Neural progenitor cell (in vitro differentiated cells): Measurements from ENCODE around the gene MRPL33. TPM values are rescaled to one million over a fixed set of nuclear protein-coding genes. Genes with fewer than 3 reads are reported as not detected.

ENCODE experiments used
- DNase-seq: peaks from one replicate; pipeline ENCODE4 v3.0.0-alpha.2; 2016; ENCODE audit warnings: low spot score
- H2AFZ ChIP-seq: fragments of 200-600 bp; sonication (generic); replicated peaks from 2 replicates; pipeline ENCODE4 v1.6.1; 2016; ENCODE audit warnings: antibody characterized with exemption
- H3F3A ChIP-seq: fragments of 200-600 bp; sonication (generic); 2 replicates; pipeline ENCODE4 v1.6.1; 2016; ENCODE audit warnings: antibody characterized with exemption, low read depth
- H3K27ac ChIP-seq: fragments of 200-600 bp; sonication (generic); 2 replicates; pipeline ENCODE4 v1.5.1; 2016; ENCODE audit warnings: mild to moderate bottlenecking
- H3K27me3 ChIP-seq: fragments of 200-600 bp; sonication (generic); 2 replicates; pipeline ENCODE4 v1.6.1; 2016; ENCODE audit warnings: mild to moderate bottlenecking, moderate library complexity
- H3K36me3 ChIP-seq: fragments of 200-600 bp; sonication (generic); 2 replicates; pipeline ENCODE4 v1.5.1; 2016
- H3K4me1 ChIP-seq: fragments of 200-600 bp; sonication (generic); 2 replicates; pipeline ENCODE4 v1.6.1; 2016; ENCODE audit warnings: mixed run types
- H3K4me2 ChIP-seq: fragments of 200-600 bp; sonication (generic); 2 replicates; pipeline ENCODE4 v1.6.1; 2016
- H3K4me3 ChIP-seq: fragments of 200-600 bp; sonication (generic); 2 replicates; pipeline ENCODE4 v1.5.1; 2016
- H3K79me2 ChIP-seq: fragments of 200-600 bp; sonication (generic); 2 replicates; pipeline ENCODE4 v1.6.1; 2016; ENCODE audit warnings: low read depth
- H3K9ac ChIP-seq: fragments of 200-600 bp; sonication (generic); 2 replicates; pipeline ENCODE4 v1.6.1; 2016
- H3K9me3 ChIP-seq: fragments of 200-600 bp; sonication (generic); 2 replicates; pipeline ENCODE4 v1.5.1; 2016; ENCODE audit warnings: low read depth
- H4K20me1 ChIP-seq: fragments of 200-600 bp; sonication (generic); 2 replicates; pipeline ENCODE4 v1.6.1; 2016; ENCODE audit warnings: low read depth
- H3K27ac Mint-ChIP-seq: 3 replicates; pipeline ENCODE4 v1.8.0; 2021; ENCODE audit warnings: mixed read lengths
- H3K27me3 Mint-ChIP-seq: 2 replicates; pipeline ENCODE4 v1.8.0; 2022; ENCODE audit warnings: low read depth, mild to moderate bottlenecking, inconsistent platforms, moderate library complexity, mixed read lengths; ENCODE audit not compliant: insufficient read depth
- H3K36me3 Mint-ChIP-seq: 3 replicates; pipeline ENCODE4 v1.8.0; 2021; ENCODE audit warnings: mixed read lengths
- H3K4me1 Mint-ChIP-seq: 3 replicates; pipeline ENCODE4 v1.8.0; 2021; ENCODE audit warnings: mixed read lengths
- H3K4me3 Mint-ChIP-seq: 3 replicates; pipeline ENCODE4 v1.8.0; 2021; ENCODE audit warnings: mild to moderate bottlenecking, moderate library complexity, mixed read lengths
- H3K9me3 Mint-ChIP-seq: 3 replicates; pipeline ENCODE4 v1.8.0; 2020; ENCODE audit warnings: mixed read lengths
- CTCF ChIP-seq: fragments of 200-600 bp; sonication (generic); IDR thresholded peaks from 2 replicates; pipeline ENCODE4 v1.5.1; 2017; ENCODE audit warnings: antibody characterized with exemption, mild to moderate bottlenecking
- EZH2 ChIP-seq: fragments of 200-600 bp; sonication (generic); IDR thresholded peaks from 2 replicates; pipeline ENCODE4 v1.6.1; 2017; ENCODE audit warnings: antibody characterized with exemption, mild to moderate bottlenecking, moderate library complexity
- EZH2phosphoT487 ChIP-seq: fragments of 200-600 bp; sonication (generic); IDR thresholded peaks from 2 replicates; pipeline ENCODE4 v1.6.1; 2017; ENCODE audit warnings: antibody characterized with exemption
- total RNA-seq: library from RNA; depleted of rRNA; stranded (reverse); fragments of >200 nt; gene quantifications from 2 replicates; pipeline ENCODE4 v1.2.3, GENCODE V29; 2015; ENCODE audit warnings: low replicate concordance

MRPL33 gene
- total RNA-seq, 1 donor from 2014 or later, result 147 TPM

- Histone ChIP-seq H3F3A (peaks cover 15% of the 10 kb centered on the region), H3K36me3 (no peaks in the 10 kb centered on the region), H3K9ac (no peak overlapping the region), H2AFZ (no peak overlapping the region), H3K9me3 (no peaks in the 10 kb centered on the region), H3K4me1 (peaks cover 10% of the 10 kb centered on the region), H3K79me2 (no peaks in the 10 kb centered on the region), H4K20me1 (no peaks in the 10 kb centered on the region), H3K27me3 (peaks cover 8% of the 10 kb centered on the region), H3K4me3 (no peak overlapping the region), H3K27ac (no peak overlapping the region), H3K4me2 (no peak overlapping the region)
- Mint-ChIP-seq H3K4me3 (no peak overlapping the region), H3K36me3 (no peaks in the 10 kb centered on the region), H3K27ac (no peak overlapping the region), H3K4me1 (peaks cover 23% of the 10 kb centered on the region), H3K9me3 (no peaks in the 10 kb centered on the region), H3K27me3 (peaks cover 5% of the 10 kb centered on the region)
- DNase-seq, result no peak
- TF ChIP-seq CTCF (no peak), EZH2phosphoT487 (no peak), EZH2 (no peak)
These were observed 41.3 kb upstream of the MRPL33 start for GRCh38 chr2:27730261-27730662.

GRCh38 chr2:27730980-27731691, 40.4 kb upstream of the MRPL33 start:
- no peaks in the 10 kb centered on the region for H3K36me3 ChIP-seq
- H3K4me3 ChIP-seq, result no peak overlapping the region
- H4K20me1 ChIP-seq, result no peaks in the 10 kb centered on the region
- no peaks in the 10 kb centered on the region for H3K79me2 ChIP-seq
- H3F3A ChIP-seq, result peaks cover 18% of the 10 kb centered on the region
- no peak for DNase-seq
- TF ChIP-seq CTCF, result no peak
- TF ChIP-seq EZH2, result no peak
- TF ChIP-seq EZH2phosphoT487, result no peak
- Mint-ChIP-seq H3K4me1 (peaks cover 19% of the 10 kb centered on the region), H3K36me3 (no peaks in the 10 kb centered on the region), H3K4me3 (no peak overlapping the region), H3K9me3 (no peaks in the 10 kb centered on the region), H3K27me3 (peaks cover 5% of the 10 kb centered on the region), H3K27ac (peak overlapping the region; percentile 15)
- no peaks in the 10 kb centered on the region for H3K9me3 ChIP-seq
- peaks cover 8% of the 10 kb centered on the region for H3K27me3 ChIP-seq
- H3K4me1 ChIP-seq, result peaks cover 10% of the 10 kb centered on the region
- H3K9ac ChIP-seq, result no peak overlapping the region
- no peak overlapping the region for H3K27ac ChIP-seq
- H2AFZ ChIP-seq, result no peak overlapping the region
- no peak overlapping the region for H3K4me2 ChIP-seq

DNA sequence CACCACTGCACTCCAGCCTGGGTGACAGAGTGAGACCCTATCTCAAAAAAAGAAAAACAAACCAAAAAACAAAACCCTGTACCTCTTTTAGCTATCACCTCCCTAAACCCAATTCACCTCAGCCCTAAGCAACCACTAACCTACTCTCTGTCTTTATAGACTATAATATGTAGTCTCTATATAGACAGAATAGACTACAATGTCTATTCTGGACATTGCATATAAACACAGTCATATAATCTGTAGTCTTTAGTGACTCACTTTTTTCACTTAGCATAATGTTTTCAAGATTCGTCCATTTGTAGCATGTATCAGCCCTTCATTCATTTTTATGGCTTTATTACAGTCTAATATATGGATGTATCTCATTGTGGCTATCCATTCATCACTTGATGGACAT, 37.2 kb upstream of the MRPL33 start:
- Histone ChIP-seq H3F3A (peaks cover 23% of the 10 kb centered on the region), H4K20me1 (no peaks in the 10 kb centered on the region), H3K9ac (no peak overlapping the region), H2AFZ (no peak overlapping the region), H3K27me3 (peaks cover 8% of the 10 kb centered on the region), H3K4me2 (peak overlapping the region; percentile 80), H3K4me1 (peaks cover 10% of the 10 kb centered on the region), H3K4me3 (no peak overlapping the region), H3K36me3 (no peaks in the 10 kb centered on the region), H3K27ac (no peak overlapping the region), H3K9me3 (no peaks in the 10 kb centered on the region), H3K79me2 (no peaks in the 10 kb centered on the region)
- no peak for DNase-seq
- Mint-ChIP-seq H3K36me3 (no peaks in the 10 kb centered on the region), H3K4me1 (peaks cover 12% of the 10 kb centered on the region), H3K9me3 (peaks cover 6% of the 10 kb centered on the region), H3K27me3 (peaks cover 14% of the 10 kb centered on the region), H3K27ac (no peak overlapping the region), H3K4me3 (no peak overlapping the region)
- no peak for TF ChIP-seq EZH2
- TF ChIP-seq EZH2phosphoT487, result no peak
- TF ChIP-seq CTCF, result no peak
